Renal cortical epithelial cell (primary cell): Measurements from ENCODE around the gene HNRNPLL. TPM values are rescaled to one million over a fixed set of nuclear protein-coding genes. Genes with fewer than 3 reads are reported as not detected.

Experiments
- DNase-seq: peaks from one replicate; pipeline ENCODE4 v3.0.0-alpha.2; 2011; ENCODE audit warnings: low read depth
- total RNA-seq: library from RNA; depleted of rRNA; stranded (reverse); fragments of >200 nt; gene quantifications from 2 replicates; pipeline ENCODE4 v1.2.3, GENCODE V29; 2014

Gene HNRNPLL
- total RNA-seq, 1 donor from 2014 or later = 28.0 TPM

GRCh38 chr2:38528008-38528442 is 74.7 kb downstream of the HNRNPLL start:
- peak; percentile 53 for DNase-seq

DNA sequence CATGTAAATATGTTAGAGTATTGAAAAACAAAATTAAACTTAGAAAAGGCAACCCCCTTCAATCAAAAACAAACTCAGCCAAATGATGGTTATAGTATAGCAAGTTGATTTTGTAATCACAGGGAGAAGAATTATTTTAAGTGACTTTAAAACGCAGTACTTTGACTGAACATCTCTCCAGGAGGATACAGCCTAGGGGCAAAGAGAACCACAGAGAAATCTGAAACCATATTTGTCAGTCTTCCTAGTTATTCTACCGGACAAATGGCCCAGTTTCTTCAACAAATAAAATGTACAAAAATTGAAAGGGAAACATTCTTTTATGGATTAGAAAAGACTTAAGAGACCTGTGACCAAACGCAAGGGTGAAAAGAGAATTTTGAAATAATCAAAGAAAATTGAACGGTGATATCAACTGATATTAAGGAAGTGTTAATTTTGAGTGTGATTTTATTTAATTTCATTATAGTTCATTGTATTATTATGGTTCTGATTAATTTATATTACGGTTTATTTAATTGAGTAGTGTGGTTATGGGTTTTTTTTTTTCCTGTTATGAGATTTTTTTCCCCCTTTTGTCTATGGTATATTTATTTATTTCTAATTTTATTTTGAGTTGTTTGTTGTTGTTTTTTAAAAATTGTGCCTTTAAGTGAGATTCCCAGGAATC is 75.3 kb downstream of the HNRNPLL start:
- no peak for DNase-seq

DNA sequence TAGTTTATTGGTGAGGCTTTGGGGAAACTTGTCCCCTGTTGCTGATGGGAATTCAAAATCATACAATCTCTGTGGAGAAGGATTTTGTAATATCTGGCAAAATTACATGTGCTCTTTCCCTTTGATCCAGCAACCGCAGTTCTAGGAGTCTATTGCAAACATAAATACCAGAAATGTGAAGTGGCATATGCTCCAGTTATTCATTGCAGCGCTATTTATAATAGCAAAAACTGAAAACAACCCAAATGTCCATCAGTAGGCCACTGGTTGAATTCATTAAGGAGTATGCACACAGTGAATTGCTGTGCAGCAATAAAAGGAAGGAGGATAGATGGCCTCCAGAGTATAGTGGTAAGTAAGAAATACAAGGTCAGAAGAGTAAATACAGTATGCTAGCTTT is 76.5 kb downstream of the HNRNPLL start:
- no peak for DNase-seq

GRCh38 chr2:38524580-38524979 is 78.1 kb downstream of the HNRNPLL start:
- DNase-seq = no peak

DNA sequence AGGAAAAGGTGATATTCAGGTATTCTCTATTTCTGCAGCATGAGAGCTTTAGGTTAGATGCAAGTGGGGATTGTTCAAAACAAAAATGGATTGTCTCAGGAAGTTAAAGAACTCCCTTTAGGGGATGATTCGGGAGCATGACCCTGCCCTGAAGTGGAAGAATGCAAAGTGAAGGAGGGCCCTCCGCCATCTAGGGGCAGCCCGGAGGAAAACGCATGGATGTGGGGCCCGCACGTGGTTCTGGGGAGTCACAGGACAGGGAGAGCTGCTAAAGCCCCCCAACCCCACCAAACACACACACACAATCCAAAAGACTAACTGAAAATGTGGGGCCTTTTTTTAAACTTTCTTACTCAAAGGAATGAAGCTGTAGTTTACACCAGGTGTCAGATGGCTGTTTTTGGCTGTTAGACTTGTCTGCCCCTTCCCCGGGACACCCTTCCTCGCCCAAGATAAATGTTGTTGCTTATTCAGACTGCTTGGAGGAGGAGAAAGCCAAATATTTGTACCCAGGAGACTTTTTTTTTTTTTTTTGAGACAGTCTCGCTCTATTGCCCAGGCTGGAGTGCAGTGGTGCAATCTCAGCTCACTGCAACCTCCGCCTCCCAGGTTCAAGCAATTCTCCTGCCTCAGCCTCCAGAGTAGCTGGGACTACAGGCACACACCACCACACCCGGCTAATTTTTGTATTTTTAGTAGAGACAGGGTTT is 78.8 kb downstream of the HNRNPLL start:
- no peak for DNase-seq

DNA sequence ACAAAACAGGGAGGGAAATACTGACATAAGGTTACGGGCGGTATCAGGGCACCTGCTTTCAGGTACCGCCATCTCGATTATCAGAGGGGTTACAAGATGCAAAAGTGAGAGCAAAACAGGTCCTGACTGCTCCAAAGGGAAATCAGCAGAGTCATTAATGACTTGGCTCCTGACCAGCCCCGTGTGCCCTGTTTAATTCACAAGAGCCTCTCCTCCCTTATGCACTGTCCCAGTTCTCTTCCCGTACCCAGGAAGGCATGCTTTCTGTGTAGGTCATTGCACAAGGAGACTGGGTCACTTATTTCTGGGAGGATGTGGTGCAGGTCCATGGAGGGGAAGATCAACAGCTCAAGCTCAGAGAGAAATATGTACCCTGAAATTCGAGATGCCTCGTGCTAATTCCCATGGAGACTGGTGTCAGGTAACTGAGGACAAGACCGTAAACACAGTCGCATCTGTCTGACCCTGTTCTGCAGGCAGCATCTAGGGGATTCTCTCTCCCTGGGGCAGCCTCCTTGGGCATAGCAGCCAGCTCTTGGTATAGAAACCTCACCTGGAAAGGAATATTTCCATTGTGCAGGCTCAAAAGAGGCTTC is 79.9 kb downstream of the HNRNPLL start:
- no peak for DNase-seq

- DNase-seq = no peak
Observed at GRCh38 chr2:38521835-38522234, 80.9 kb downstream of the HNRNPLL start.

DNA sequence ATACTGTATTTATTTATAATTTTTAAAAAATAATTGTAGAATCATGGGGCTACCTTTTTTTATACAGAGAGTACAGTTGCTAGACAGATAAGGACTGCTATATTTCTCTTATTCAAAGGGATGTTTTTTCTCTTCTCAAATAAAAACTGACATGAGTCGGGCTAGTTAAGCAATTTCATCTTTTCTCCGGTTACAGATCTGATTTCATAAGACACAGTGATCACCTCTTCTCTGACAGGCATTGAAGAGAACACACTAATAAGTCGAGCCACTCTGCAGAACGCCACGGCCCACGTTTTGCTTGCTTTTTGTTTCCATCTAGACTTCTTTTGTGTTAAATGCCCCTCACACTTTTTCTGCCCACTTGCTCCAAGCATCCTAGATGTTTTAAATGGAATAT is 85.4 kb downstream of the HNRNPLL start:
- DNase-seq = no peak

DNA sequence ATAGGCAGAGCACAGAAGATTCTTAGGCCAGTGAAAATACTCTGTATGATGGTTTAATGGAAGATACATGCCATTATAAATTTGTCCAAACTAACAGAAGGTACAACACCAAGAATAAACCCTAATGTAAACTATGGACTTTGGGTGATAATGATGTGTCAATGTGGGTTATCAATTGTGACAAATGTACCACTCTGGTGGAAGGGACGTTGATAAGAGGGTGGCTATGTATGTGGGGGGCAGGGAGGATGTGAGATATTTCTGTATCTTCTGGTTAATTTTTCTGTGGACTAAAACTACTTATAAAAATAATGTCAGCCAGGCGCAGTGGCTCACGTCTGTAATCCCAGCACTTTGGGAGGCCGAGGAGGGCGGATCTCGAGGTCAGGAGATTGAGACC is 86.2 kb downstream of the HNRNPLL start:
- no peak for DNase-seq

- no peak for DNase-seq
Observed at GRCh38 chr2:38516122-38516521, 86.6 kb downstream of the HNRNPLL start.

DNA sequence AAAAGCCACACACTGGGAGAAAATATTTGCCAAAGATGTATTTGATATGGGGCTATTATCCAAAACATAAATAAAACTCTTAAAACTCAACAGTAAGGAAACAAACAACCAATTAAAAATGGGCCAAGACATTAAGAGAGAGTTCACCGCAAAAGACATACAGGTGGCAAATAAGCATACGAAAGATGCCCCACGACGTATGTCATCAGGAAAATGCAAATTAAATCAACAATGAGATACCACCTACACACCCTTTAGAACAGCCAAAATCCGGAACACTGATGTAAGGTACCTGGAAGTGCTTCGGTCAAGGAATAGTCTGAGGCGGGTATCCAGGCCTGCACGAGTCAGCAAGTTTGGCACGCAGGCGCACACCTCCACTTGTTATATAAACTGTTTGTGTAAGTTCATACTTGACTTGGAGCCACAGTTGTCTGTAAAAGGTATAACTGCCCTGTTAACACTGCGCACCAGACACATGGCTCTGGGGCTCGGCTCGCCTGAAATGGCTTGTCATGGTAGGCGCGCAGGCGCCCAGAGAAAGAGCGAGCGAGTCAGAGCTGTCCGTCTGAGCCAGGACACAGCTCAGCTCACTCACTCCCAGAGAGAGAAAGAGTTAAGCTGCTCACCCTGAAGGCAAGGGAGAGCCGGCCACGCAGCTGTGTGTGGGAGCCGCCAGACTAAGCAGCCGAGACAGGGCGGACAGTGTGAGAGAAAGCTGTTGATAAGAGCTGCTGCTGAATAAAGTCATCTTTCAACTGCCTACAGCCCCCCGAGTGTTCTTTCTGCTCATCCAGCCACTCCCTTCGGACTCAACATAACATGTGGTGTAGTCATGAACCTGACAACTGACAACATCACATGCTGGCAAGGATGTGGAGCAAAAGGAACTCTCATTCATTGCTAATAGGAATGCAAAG is 87.3 kb downstream of the HNRNPLL start:
- peak; percentile 89 for DNase-seq

- DNase-seq = no peak
Observed at GRCh38 chr2:38514603-38515154, 88.0 kb downstream of the HNRNPLL start.

DNA sequence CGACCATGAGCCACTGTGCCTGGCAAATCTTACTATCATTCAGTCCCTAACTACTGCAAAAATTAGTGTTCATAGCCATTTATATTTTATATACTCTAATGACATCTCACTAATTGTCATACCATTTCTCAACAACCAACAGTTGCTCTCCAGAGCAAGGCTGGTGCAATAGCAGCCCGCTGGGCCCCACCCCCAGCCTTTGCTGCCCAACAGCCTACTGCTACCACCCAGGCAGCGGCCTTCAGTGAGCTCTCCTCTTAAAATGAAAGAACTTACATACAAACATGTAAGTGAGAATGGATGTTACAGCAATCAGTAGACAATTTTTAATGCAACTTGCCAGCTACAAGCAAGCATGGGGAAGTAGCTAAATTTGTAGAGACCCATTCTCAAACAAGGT is 90.5 kb downstream of the HNRNPLL start:
- DNase-seq = no peak

Other genes with a start within 250 kb of the HNRNPLL start
- gene ATL2, start 225.7 kb downstream of the HNRNPLL start, total RNA-seq = 110 and 186 TPM in 2 replicates
- gene GALM, start 63.2 kb upstream of the HNRNPLL start, total RNA-seq = 3.1 and 10.5 TPM in 2 replicates
- gene SRSF7, start 148.4 kb upstream of the HNRNPLL start, total RNA-seq = 121 and 160 TPM in 2 replicates
- 10.4 and 12.5 TPM in 2 replicates for gene GEMIN6, start 175.3 kb upstream of the HNRNPLL start, total RNA-seq